22Rv1 (cell line): ENCODE measurements around the gene CGNL1.

Experiments used
- ZFX ChIP-seq: fragments of 450-650 bp; IDR thresholded peaks from 2 replicates; pipeline ENCODE4 v1.6.1; 2017; ENCODE audit warnings: antibody characterized with exemption, borderline replicate concordance
- TF ChIP-seq, protein P1 (sequence below): fragments of 450-650 bp; IDR thresholded peaks from 2 replicates; pipeline ENCODE4 v1.5.1; 2017; ENCODE audit warnings: mild to moderate bottlenecking

DNA sequence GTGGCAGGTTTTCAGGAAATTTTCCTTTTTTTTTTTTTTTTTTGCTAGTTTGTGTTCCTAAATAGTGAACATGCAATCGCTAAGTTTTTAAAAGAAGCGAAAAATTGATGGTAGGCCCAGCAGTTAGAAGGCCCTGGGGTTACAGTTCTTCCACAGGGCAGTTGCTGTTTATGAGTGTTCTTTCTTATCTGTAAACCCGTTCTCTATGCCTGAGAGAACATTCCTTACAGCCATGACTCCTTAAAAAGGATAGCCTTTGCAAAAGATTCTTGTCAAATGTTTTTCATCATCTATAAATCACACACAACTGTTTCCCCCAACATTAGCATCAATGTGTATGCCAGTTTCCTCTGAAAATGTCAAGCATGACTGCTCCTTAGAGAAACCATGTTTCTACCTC lies 191.6 kb downstream of the CGNL1 start:
- TF ChIP-seq, protein P1, sequence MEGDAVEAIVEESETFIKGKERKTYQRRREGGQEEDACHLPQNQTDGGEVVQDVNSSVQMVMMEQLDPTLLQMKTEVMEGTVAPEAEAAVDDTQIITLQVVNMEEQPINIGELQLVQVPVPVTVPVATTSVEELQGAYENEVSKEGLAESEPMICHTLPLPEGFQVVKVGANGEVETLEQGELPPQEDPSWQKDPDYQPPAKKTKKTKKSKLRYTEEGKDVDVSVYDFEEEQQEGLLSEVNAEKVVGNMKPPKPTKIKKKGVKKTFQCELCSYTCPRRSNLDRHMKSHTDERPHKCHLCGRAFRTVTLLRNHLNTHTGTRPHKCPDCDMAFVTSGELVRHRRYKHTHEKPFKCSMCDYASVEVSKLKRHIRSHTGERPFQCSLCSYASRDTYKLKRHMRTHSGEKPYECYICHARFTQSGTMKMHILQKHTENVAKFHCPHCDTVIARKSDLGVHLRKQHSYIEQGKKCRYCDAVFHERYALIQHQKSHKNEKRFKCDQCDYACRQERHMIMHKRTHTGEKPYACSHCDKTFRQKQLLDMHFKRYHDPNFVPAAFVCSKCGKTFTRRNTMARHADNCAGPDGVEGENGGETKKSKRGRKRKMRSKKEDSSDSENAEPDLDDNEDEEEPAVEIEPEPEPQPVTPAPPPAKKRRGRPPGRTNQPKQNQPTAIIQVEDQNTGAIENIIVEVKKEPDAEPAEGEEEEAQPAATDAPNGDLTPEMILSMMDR = no peak
- TF ChIP-seq ZFX = no peak
